Trophoblast cell (in vitro differentiated cells and primary cell): ENCODE measurements around the gene GOLGA6C.

ENCODE experiments used
- DNase-seq, 2 donors: peaks; one replicate each; pipeline ENCODE4 v3.0.0-alpha.2; 2016
- H2AFZ ChIP-seq: 2 replicates; pipeline ENCODE4 v1.6.1; 2013; ENCODE audit warnings: low read length, moderate library complexity, mild to moderate bottlenecking; ENCODE audit not compliant: insufficient read depth, poor library complexity
- H2AK5ac ChIP-seq: 2 replicates; pipeline ENCODE4 v1.6.1; 2013; ENCODE audit warnings: mild to moderate bottlenecking, low read length
- H2BK120ac ChIP-seq: 2 replicates; pipeline ENCODE4 v1.6.1; 2013; ENCODE audit warnings: low read length, mild to moderate bottlenecking, moderate library complexity; ENCODE audit not compliant: insufficient read depth, poor library complexity
- H2BK12ac ChIP-seq: 2 replicates; pipeline ENCODE4 v1.6.1; 2013; ENCODE audit warnings: mild to moderate bottlenecking, low read length, moderate library complexity
- H2BK5ac ChIP-seq: 2 replicates; pipeline ENCODE4 v1.6.1; 2013; ENCODE audit warnings: low read length, low read depth, moderate library complexity, mild to moderate bottlenecking; ENCODE audit not compliant: poor library complexity
- H3K14ac ChIP-seq: 2 replicates; pipeline ENCODE4 v1.6.1; 2013; ENCODE audit warnings: mild to moderate bottlenecking, low read length
- H3K18ac ChIP-seq: 2 replicates; pipeline ENCODE4 v1.6.1; 2013; ENCODE audit warnings: mild to moderate bottlenecking, low read length
- H3K23ac ChIP-seq: 2 replicates; pipeline ENCODE4 v1.6.1; 2013; ENCODE audit warnings: low read length
- H3K27ac ChIP-seq: 2 replicates; pipeline ENCODE4 v1.5.1; 2013; ENCODE audit warnings: low read depth, mild to moderate bottlenecking, inconsistent platforms, low read length, moderate library complexity
- H3K27me3 ChIP-seq: 2 replicates; pipeline ENCODE4 v1.6.1; 2013; ENCODE audit warnings: inconsistent platforms, mild to moderate bottlenecking, low read length, moderate library complexity; ENCODE audit not compliant: insufficient read depth
- H3K36me3 ChIP-seq, 2 experiments: 1 replicate in 1 of 2; 2 replicates in 1 of 2; pipeline ENCODE4 v1.6.1; 2013; ENCODE audit warnings: low read length in 2 of 2, mild to moderate bottlenecking in 2 of 2, moderate library complexity in 1 of 2; ENCODE audit not compliant: insufficient read depth in 2 of 2, control insufficient read depth in 1 of 2
- H3K4ac ChIP-seq: 2 replicates; pipeline ENCODE4 v1.6.1; 2013; ENCODE audit warnings: low read depth, mild to moderate bottlenecking, low read length, moderate library complexity
- H3K4me1 ChIP-seq, 2 experiments: 1 replicate in 1 of 2; 2 replicates in 1 of 2; pipeline ENCODE4 v1.6.1; 2013; ENCODE audit warnings: low read length in 2 of 2, mild to moderate bottlenecking in 2 of 2, moderate library complexity in 1 of 2; ENCODE audit not compliant: insufficient read depth in 2 of 2, control insufficient read depth in 1 of 2
- H3K4me2 ChIP-seq: 2 replicates; pipeline ENCODE4 v1.6.1; 2013; ENCODE audit warnings: inconsistent platforms, mild to moderate bottlenecking, low read length, moderate library complexity
- H3K4me3 ChIP-seq: 2 replicates; pipeline ENCODE4 v1.5.1; 2013; ENCODE audit warnings: mild to moderate bottlenecking, low read depth, low read length, inconsistent platforms
- H3K79me1 ChIP-seq: one replicate; pipeline ENCODE4 v1.6.1; 2013; ENCODE audit warnings: low read length
- H3K79me2 ChIP-seq: 2 replicates; pipeline ENCODE4 v1.6.1; 2013; ENCODE audit warnings: low read length, mild to moderate bottlenecking; ENCODE audit not compliant: control insufficient read depth, insufficient read depth, poor library complexity
- H3K9ac ChIP-seq: 2 replicates; pipeline ENCODE4 v1.6.1; 2013; ENCODE audit warnings: mild to moderate bottlenecking, low read length
- H3K9me3 ChIP-seq: 2 replicates; pipeline ENCODE4 v1.6.1; 2013; ENCODE audit warnings: low read depth, mild to moderate bottlenecking, control low read depth, inconsistent platforms, low read length; ENCODE audit not compliant: insufficient read depth
- H4K12ac ChIP-seq: 2 replicates; pipeline ENCODE4 v1.6.1; 2013; ENCODE audit warnings: low read depth, mild to moderate bottlenecking, low read length, moderate library complexity
- H4K8ac ChIP-seq: 2 replicates; pipeline ENCODE4 v1.6.1; 2013; ENCODE audit warnings: low read depth, mild to moderate bottlenecking, low read length, moderate library complexity
- H4K91ac ChIP-seq: one replicate; pipeline ENCODE4 v1.6.1; 2013; ENCODE audit warnings: low read depth, mild to moderate bottlenecking, low read length, moderate library complexity
- WGBS: extraction: QIAGEN DNeasy Blood & Tissue Kit; methylation state at CpG from one replicate; pipeline ENCODE4 v1.1.7; 2013; ENCODE audit warnings: missing lambda C conversion rate; ENCODE audit not compliant: insufficient read length, insufficient coverage; ENCODE audit errors: extremely low coverage; 5-methylcytosine and 5-hydroxymethylcytosine counted together

Gene GOLGA6C

GRCh38 chr15:75229191-75230015 lies 28.7 kb upstream of the GOLGA6C start:
- Histone ChIP-seq H3K9ac (no peak overlapping the region), H3K4me2 (no peak overlapping the region), H3K79me1 (no peaks in the 10 kb centered on the region), H3K36me3 (no peaks in the 10 kb centered on the region), H4K8ac (no peak overlapping the region), H3K4me3 (no peak overlapping the region), H2BK120ac (no peak overlapping the region), H3K14ac (no peak overlapping the region), H3K4ac (no peak overlapping the region), H3K18ac (no peak overlapping the region), H4K12ac (no peak overlapping the region), H3K79me2 (no peaks in the 10 kb centered on the region), H2AK5ac (no peak overlapping the region), H2BK5ac (no peak overlapping the region), H3K23ac (no peak overlapping the region), H3K27ac (no peak overlapping the region), H4K91ac (no peak overlapping the region), H3K27me3 (no peaks in the 10 kb centered on the region), H3K9me3 (peaks cover 2% of the 10 kb centered on the region), H2AFZ (no peak overlapping the region), H2BK12ac (no peak overlapping the region), H3K4me1 (peaks cover 0 to 10% of the 10 kb centered on the region in 2 experiments)
- no CpG with 5 or more reads among the region's 21 CpGs for WGBS
- DNase-seq, result peak; percentile 81 to 85

GRCh38 chr15:75230016-75230343 lies 28.2 kb upstream of the GOLGA6C start:
- Histone ChIP-seq H3K9ac (no peak overlapping the region), H3K27me3 (no peaks in the 10 kb centered on the region), H3K4me2 (no peak overlapping the region), H3K36me3 (no peaks in the 10 kb centered on the region), H3K4me1 (peaks cover 0 to 10% of the 10 kb centered on the region in 2 experiments), H3K18ac (no peak overlapping the region), H2AK5ac (no peak overlapping the region), H3K79me2 (no peaks in the 10 kb centered on the region), H3K4ac (no peak overlapping the region), H4K91ac (peak overlapping the region; percentile 39), H3K4me3 (no peak overlapping the region), H4K8ac (no peak overlapping the region), H2AFZ (no peak overlapping the region), H3K14ac (no peak overlapping the region), H3K23ac (no peak overlapping the region), H3K9me3 (peaks cover 2% of the 10 kb centered on the region), H2BK5ac (no peak overlapping the region), H3K27ac (peak overlapping the region; percentile 7), H2BK12ac (no peak overlapping the region), H3K79me1 (no peaks in the 10 kb centered on the region), H4K12ac (no peak overlapping the region), H2BK120ac (no peak overlapping the region)
- no peak for DNase-seq
- no CpG with 5 or more reads among the region's 2 CpGs for WGBS

- Histone ChIP-seq H3K4ac (no peak overlapping the region), H3K4me1 (peaks cover 0 to 10% of the 10 kb centered on the region in 2 experiments), H4K91ac (no peak overlapping the region), H3K4me2 (no peak overlapping the region), H2BK5ac (no peak overlapping the region), H2AFZ (no peak overlapping the region), H3K4me3 (no peak overlapping the region), H2BK12ac (no peak overlapping the region), H3K14ac (no peak overlapping the region), H3K23ac (no peak overlapping the region), H4K8ac (no peak overlapping the region), H2AK5ac (no peak overlapping the region), H3K18ac (no peak overlapping the region), H3K36me3 (no peaks in the 10 kb centered on the region), H3K27ac (no peak overlapping the region), H2BK120ac (no peak overlapping the region), H3K79me1 (no peaks in the 10 kb centered on the region), H3K79me2 (no peaks in the 10 kb centered on the region), H4K12ac (no peak overlapping the region), H3K9ac (no peak overlapping the region), H3K9me3 (peaks cover 2% of the 10 kb centered on the region), H3K27me3 (no peaks in the 10 kb centered on the region)
- WGBS, result no CpG with 5 or more reads among the region's 16 CpGs
- DNase-seq, result peak; percentile 92 to 95
Observed at GRCh38 chr15:75230551-75231371, 27.4 kb upstream of the GOLGA6C start.

GRCh38 chr15:75231836-75232235 lies 26.3 kb upstream of the GOLGA6C start:
- no CpG with 5 or more reads among the region's 4 CpGs for WGBS
- no peak overlapping the region for H2BK120ac ChIP-seq
- H3K9me3 ChIP-seq, result no peaks in the 10 kb centered on the region
- no peak overlapping the region for H3K23ac ChIP-seq
- no peaks in the 10 kb centered on the region for H3K79me1 ChIP-seq
- no peak overlapping the region for H3K9ac ChIP-seq
- H2AFZ ChIP-seq, result no peak overlapping the region
- no peak overlapping the region for H4K91ac ChIP-seq
- H3K4me2 ChIP-seq, result no peak overlapping the region
- H3K4ac ChIP-seq, result no peak overlapping the region
- H2BK12ac ChIP-seq, result no peak overlapping the region
- H3K14ac ChIP-seq, result no peak overlapping the region
- H3K36me3 ChIP-seq, result no peaks in the 10 kb centered on the region
- H3K4me3 ChIP-seq, result no peak overlapping the region
- no peak overlapping the region for H2BK5ac ChIP-seq
- no peak overlapping the region for H3K18ac ChIP-seq
- no peak overlapping the region for H4K12ac ChIP-seq
- no peak for DNase-seq
- no peak overlapping the region for H4K8ac ChIP-seq
- no peaks in the 10 kb centered on the region for H3K27me3 ChIP-seq
- no peaks in the 10 kb centered on the region for H3K79me2 ChIP-seq
- H2AK5ac ChIP-seq, result no peak overlapping the region
- H3K4me1 ChIP-seq, result peaks cover 0 to 10% of the 10 kb centered on the region in 2 experiments
- H3K27ac ChIP-seq, result no peak overlapping the region
